ENCODE data around the gene CDC42BPA. TPM values are rescaled to one million over a fixed set of nuclear protein-coding genes. Genes with fewer than 3 reads are reported as not detected.

The CDC42BPA gene
- total RNA-seq, 1 experiment from 2014 or later: 32.0 TPM

DNA sequence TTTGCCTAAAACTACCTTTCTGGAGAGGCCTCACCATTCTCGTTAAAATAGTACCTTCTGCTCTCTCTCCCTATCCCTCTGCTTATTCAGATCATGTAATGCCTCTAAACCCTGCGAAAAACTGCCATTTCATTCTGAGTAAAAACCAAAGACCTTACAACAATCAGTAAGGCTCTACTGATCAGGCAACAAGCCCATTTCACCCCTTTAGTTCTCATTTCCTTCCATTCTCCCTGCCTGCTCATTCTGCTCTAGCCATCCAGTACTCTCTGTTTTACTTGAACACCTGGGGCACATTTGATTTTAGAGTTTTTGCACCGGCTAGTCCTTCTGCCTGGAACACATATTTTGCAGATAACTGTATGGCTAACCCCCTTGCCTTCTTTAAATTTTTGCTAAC, 190.4 kb downstream of the CDC42BPA start:
- no peak overlapping the region for H2AFZ ChIP-seq (ENCODE audit: low read length)
- H3K27me3 ChIP-seq (ENCODE audit: low read length): no peaks in the 10 kb centered on the region
- H3K4me1 ChIP-seq (ENCODE audit: insufficient read depth, low read length): no peaks in the 10 kb centered on the region
- intact Hi-C loops (cut with micrococcal nuclease): no loop called here
- no peak overlapping the region for H3K9ac ChIP-seq (ENCODE audit: low read length)
- H3K36me3 ChIP-seq (ENCODE audit: low read depth, low read length): no peaks in the 10 kb centered on the region
- no peaks in the 10 kb centered on the region for H3K9me3 ChIP-seq (ENCODE audit: low read length)
- H3K4me3 ChIP-seq (ENCODE audit: low read length): no peak overlapping the region
- H3K79me2 ChIP-seq (ENCODE audit: low read length): no peaks in the 10 kb centered on the region
- BruUV-seq (replicated peaks): TSS peak; percentile 20
- no peak overlapping the region for H3K27ac ChIP-seq (ENCODE audit: low read length)
- TF ChIP-seq, protein P1, sequence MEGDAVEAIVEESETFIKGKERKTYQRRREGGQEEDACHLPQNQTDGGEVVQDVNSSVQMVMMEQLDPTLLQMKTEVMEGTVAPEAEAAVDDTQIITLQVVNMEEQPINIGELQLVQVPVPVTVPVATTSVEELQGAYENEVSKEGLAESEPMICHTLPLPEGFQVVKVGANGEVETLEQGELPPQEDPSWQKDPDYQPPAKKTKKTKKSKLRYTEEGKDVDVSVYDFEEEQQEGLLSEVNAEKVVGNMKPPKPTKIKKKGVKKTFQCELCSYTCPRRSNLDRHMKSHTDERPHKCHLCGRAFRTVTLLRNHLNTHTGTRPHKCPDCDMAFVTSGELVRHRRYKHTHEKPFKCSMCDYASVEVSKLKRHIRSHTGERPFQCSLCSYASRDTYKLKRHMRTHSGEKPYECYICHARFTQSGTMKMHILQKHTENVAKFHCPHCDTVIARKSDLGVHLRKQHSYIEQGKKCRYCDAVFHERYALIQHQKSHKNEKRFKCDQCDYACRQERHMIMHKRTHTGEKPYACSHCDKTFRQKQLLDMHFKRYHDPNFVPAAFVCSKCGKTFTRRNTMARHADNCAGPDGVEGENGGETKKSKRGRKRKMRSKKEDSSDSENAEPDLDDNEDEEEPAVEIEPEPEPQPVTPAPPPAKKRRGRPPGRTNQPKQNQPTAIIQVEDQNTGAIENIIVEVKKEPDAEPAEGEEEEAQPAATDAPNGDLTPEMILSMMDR (conservative IDR thresholded peaks at IDR 0.05; ENCODE audit: low read depth, low read length): no peak
- TF ChIP-seq EZH2 (IDR thresholded peaks at IDR 0.05; ENCODE audit: low read length, unreplicated experiment) (no peak), EZH2phosphoT487 (IDR thresholded peaks at IDR 0.05; ENCODE audit: borderline replicate concordance, low read length) (no peak)
- no peak for DNase-seq
- no peaks in the 10 kb centered on the region for H4K20me1 ChIP-seq (ENCODE audit: low read length)
- no peaks in the 10 kb centered on the region for H3K9me2 ChIP-seq (replicated peaks; ENCODE audit: low read length)
- no peak overlapping the region for H3K4me2 ChIP-seq (ENCODE audit: low read length)
- POLR2A ChIA-PET (ENCODE audit: unreplicated experiment): no interaction called here
- H3F3A ChIP-seq (ENCODE audit: low read length, unreplicated experiment): no peaks in the 10 kb centered on the region
- CTCF ChIA-PET: no interaction called here
- no peak for ATAC-seq

DNA sequence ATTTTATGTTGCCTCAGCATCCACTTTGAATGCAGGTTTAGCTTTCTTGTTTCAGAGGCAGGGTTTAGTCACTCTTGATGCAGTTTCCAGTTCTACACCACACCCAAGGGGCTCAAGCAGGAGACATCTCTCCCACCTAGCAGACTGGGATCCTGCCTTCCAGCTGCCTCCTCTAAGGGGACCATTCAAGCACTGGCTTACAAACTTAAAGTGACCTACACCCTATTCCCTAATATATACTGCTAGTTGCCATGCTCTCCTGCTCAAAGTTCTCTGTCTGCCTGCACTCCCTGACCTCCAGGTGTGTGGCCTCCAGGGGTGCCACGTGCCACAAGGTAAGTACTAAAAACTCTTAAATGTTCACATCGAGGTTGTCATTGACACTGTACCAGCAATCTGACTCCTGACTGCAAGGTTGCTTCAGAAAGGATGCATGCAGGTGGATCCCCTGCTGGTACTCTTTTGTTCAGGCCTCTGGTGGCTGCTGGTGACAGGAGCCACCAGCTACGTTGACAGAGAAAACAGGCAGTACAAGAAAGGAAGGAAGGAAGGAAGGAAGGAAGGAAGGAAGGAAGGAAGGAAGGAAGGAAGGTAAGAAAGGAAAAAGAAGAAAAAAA, 192.3 kb downstream of the CDC42BPA start:
- Histone ChIP-seq H3K4me2 (ENCODE audit: low read length) (no peak overlapping the region), H3K79me2 (ENCODE audit: low read length) (no peaks in the 10 kb centered on the region), H3K9me2 (replicated peaks; ENCODE audit: low read length) (no peaks in the 10 kb centered on the region), H3K4me1 (ENCODE audit: insufficient read depth, low read length) (no peaks in the 10 kb centered on the region), H4K20me1 (ENCODE audit: low read length) (no peaks in the 10 kb centered on the region), H3F3A (ENCODE audit: low read length, unreplicated experiment) (no peaks in the 10 kb centered on the region), H3K27me3 (ENCODE audit: low read length) (no peaks in the 10 kb centered on the region), H2AFZ (ENCODE audit: low read length) (no peak overlapping the region), H3K27ac (ENCODE audit: low read length) (no peak overlapping the region), H3K9ac (ENCODE audit: low read length) (no peak overlapping the region), H3K36me3 (ENCODE audit: low read depth, low read length) (no peaks in the 10 kb centered on the region), H3K4me3 (ENCODE audit: low read length) (no peak overlapping the region), H3K9me3 (ENCODE audit: low read length) (no peaks in the 10 kb centered on the region)
- DNase-seq: no peak
- POLR2A ChIA-PET (ENCODE audit: unreplicated experiment): no interaction called here
- TF ChIP-seq, protein P1 (conservative IDR thresholded peaks at IDR 0.05; ENCODE audit: low read depth, low read length): no peak
- TF ChIP-seq EZH2 (IDR thresholded peaks at IDR 0.05; ENCODE audit: low read length, unreplicated experiment) (no peak), EZH2phosphoT487 (IDR thresholded peaks at IDR 0.05; ENCODE audit: borderline replicate concordance, low read length) (no peak)
- ATAC-seq: no peak
- no TSS peak for BruUV-seq (replicated peaks)
- intact Hi-C loops (cut with micrococcal nuclease): no loop called here
- CTCF ChIA-PET: no interaction called here

DNA sequence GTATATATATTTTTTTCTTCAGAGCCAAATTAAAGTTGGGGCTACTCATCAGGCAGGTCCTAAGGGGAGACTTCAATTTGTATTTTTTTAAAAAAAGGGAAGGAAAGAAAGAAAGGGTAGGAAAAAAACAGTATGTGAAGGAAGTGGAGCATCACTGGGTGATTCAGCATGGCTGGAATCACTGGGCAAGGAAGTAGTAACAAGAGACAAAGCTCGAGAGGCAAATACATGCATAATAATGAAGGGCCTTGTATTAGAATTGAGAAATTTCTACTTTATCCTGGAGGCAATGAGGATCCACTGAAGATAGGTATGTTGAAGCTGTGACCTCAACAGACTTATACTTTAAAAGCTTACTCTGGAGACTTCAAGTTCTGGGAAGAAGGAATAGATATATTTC, 193.8 kb downstream of the CDC42BPA start:
- H3K9me3 ChIP-seq (ENCODE audit: low read length): no peaks in the 10 kb centered on the region
- no peaks in the 10 kb centered on the region for H3K9me2 ChIP-seq (replicated peaks; ENCODE audit: low read length)
- H3K4me2 ChIP-seq (ENCODE audit: low read length): no peak overlapping the region
- DNase-seq (no peak), ATAC-seq (no peak)
- BruUV-seq (replicated peaks): no TSS peak
- POLR2A ChIA-PET (ENCODE audit: unreplicated experiment): no interaction called here
- no peaks in the 10 kb centered on the region for H3K4me1 ChIP-seq (ENCODE audit: insufficient read depth, low read length)
- no peak for TF ChIP-seq EZH2 (IDR thresholded peaks at IDR 0.05; ENCODE audit: low read length, unreplicated experiment)
- TF ChIP-seq, protein P1 (conservative IDR thresholded peaks at IDR 0.05; ENCODE audit: low read depth, low read length): no peak
- no peak for TF ChIP-seq EZH2phosphoT487 (IDR thresholded peaks at IDR 0.05; ENCODE audit: borderline replicate concordance, low read length)
- no peaks in the 10 kb centered on the region for H3K36me3 ChIP-seq (ENCODE audit: low read depth, low read length)
- no peak overlapping the region for H2AFZ ChIP-seq (ENCODE audit: low read length)
- H3F3A ChIP-seq (ENCODE audit: low read length, unreplicated experiment): no peaks in the 10 kb centered on the region
- no peak overlapping the region for H3K4me3 ChIP-seq (ENCODE audit: low read length)
- no peaks in the 10 kb centered on the region for H3K79me2 ChIP-seq (ENCODE audit: low read length)
- H4K20me1 ChIP-seq (ENCODE audit: low read length): no peaks in the 10 kb centered on the region
- H3K27me3 ChIP-seq (ENCODE audit: low read length): no peaks in the 10 kb centered on the region
- no peak overlapping the region for H3K27ac ChIP-seq (ENCODE audit: low read length)
- CTCF ChIA-PET: no interaction called here
- H3K9ac ChIP-seq (ENCODE audit: low read length): no peak overlapping the region
- intact Hi-C loops (cut with micrococcal nuclease): no loop called here
